GDM1 (cell line): ENCODE data around the gene TMEM82.

Experiments
- DNase-seq: peaks from one replicate; lab custom pipeline; 2025; lab: John Stamatoyannopoulos, UW

TMEM82 gene

GRCh38 chr1:15788624-15789301 is 46.5 kb downstream of the TMEM82 start:
- no peak for DNase-seq

- no peak for DNase-seq
These were observed 53.8 kb downstream of the TMEM82 start for GRCh38 chr1:15796086-15796462.
